ENCODE results near the gene ZDHHC14. TPM values are rescaled to one million over a fixed set of nuclear protein-coding genes. Genes with fewer than 3 reads are reported as not detected.
A peak's percentile ranks its signal among the peaks of the same experiment; 100 is the strongest.

The ZDHHC14 gene
- total RNA-seq, 4 donors from 2014 or later = 11.4 to 20.8 (median 15.6) TPM

GRCh38 chr6:157530126-157530525 lies 149.1 kb downstream of the ZDHHC14 start:
- no peak overlapping the region for H3K27ac ChIP-seq
- 67 to 80% methylated on average over 4 of the region's 4 CpGs for WGBS, 2 donors
- TF ChIP-seq POLR2A (IDR thresholded peaks at IDR 0.05) (no peak), EP300 (IDR thresholded peaks at IDR 0.05) (no peak)
- TF ChIP-seq, protein P1, sequence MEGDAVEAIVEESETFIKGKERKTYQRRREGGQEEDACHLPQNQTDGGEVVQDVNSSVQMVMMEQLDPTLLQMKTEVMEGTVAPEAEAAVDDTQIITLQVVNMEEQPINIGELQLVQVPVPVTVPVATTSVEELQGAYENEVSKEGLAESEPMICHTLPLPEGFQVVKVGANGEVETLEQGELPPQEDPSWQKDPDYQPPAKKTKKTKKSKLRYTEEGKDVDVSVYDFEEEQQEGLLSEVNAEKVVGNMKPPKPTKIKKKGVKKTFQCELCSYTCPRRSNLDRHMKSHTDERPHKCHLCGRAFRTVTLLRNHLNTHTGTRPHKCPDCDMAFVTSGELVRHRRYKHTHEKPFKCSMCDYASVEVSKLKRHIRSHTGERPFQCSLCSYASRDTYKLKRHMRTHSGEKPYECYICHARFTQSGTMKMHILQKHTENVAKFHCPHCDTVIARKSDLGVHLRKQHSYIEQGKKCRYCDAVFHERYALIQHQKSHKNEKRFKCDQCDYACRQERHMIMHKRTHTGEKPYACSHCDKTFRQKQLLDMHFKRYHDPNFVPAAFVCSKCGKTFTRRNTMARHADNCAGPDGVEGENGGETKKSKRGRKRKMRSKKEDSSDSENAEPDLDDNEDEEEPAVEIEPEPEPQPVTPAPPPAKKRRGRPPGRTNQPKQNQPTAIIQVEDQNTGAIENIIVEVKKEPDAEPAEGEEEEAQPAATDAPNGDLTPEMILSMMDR (IDR thresholded peaks at IDR 0.05) = no peak

DNA sequence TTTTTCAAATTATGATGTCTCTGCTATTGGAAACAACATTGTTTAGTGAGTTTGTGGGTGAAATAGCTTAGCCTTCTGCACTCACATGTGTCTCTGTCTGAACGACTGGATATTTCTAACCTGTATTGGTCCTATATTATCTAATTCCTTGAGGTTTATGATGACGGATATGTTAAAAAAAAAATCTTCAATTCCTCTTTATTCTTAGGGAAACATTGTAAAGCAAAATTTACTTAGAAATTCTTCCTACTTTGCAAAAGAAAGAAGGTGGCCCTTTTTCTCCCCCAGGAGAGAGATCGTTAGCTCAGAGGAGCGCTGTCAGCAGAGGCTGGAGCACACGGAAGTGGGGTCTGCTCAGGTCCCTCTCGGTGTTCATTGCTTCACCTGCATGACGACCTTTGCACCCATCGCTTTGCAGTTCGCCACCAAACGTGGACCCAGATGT lies 149.8 kb downstream of the ZDHHC14 start:
- no peaks in the 10 kb centered on the region for H3K9me3 ChIP-seq
- DNase-seq (ENCODE audit: low spot score in 2 of 2) = no peak
- no peaks in the 10 kb centered on the region for H3K27me3 ChIP-seq
- H3K4me3 ChIP-seq = no peak overlapping the region
- peak overlapping the region in 1 of 4 donors; percentile 9 for H3K27ac ChIP-seq
- no peaks in the 10 kb centered on the region for H3K36me3 ChIP-seq
- H3K4me1 ChIP-seq = peaks cover 0 to 44% (median 23%) of the 10 kb centered on the region in 4 donors
- no peak for TF ChIP-seq EP300 (IDR thresholded peaks at IDR 0.05)
- TF ChIP-seq, protein P1 (IDR thresholded peaks at IDR 0.05) = no peak
- TF ChIP-seq POLR2A (IDR thresholded peaks at IDR 0.05) = no peak
- 91 to 95% methylated on average over 10 of the region's 10 CpGs for WGBS, 2 donors

More at GRCh38 chr6:157530126-157530525, 149.1 kb downstream of the ZDHHC14 start:
- DNase-seq (ENCODE audit: low spot score in 2 of 2) = no peak
- no peaks in the 10 kb centered on the region for H3K36me3 ChIP-seq
- no peak overlapping the region for H3K4me3 ChIP-seq
- no peaks in the 10 kb centered on the region for H3K9me3 ChIP-seq
- no peaks in the 10 kb centered on the region for H3K27me3 ChIP-seq
- H3K4me1 ChIP-seq = peaks cover 0 to 38% (median 17%) of the 10 kb centered on the region in 4 donors

DNA sequence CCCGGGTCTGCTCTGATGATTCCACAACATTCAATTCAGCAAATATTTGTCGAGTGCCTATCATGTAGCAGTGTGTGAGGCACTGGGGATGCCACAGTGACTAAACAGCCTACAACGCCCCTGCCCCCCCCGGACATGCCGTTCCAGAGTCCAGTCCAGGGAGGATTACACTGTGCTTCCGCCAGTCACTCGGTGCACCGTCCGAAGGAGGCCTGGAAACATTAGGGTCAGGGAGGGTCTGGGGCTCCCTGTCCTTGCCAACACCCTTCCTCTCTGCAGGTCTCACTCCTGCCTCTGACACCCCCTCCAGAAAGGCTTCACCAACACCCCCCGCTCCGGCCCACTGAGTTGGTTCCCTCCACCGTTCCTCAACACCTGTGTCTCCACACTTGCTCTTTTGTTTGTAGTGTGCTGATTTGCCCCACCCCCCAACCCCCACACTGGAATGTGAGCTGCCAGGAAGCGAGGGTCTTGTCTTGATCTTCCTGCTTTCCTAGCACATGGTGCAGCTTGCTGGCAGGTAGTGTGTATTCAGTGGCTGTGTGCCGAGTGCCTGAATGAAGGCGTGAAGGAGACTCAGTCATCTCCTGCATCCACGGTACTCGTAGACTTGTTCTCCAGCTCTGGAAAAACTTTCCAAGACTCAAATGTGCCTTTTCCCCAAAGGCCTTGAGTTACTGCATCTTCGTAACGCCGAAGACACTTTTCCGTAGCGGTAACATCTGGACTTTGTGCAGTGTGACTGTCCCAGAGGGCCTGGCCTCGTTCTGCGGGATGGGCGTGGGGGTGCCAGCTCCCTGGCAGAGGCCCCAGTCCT lies 150.4 kb downstream of the ZDHHC14 start:
- no peak overlapping the region for H3K4me3 ChIP-seq
- H3K27ac ChIP-seq = peak overlapping the region in 1 of 4 donors; percentile 11
- WGBS, 2 donors = 82 to 85% methylated on average over 25 of the region's 25 CpGs
- no peaks in the 10 kb centered on the region for H3K36me3 ChIP-seq
- no peak for DNase-seq (ENCODE audit: low spot score in 2 of 2)
- peaks cover 0 to 50% (median 26%) of the 10 kb centered on the region in 4 donors for H3K4me1 ChIP-seq
- no peaks in the 10 kb centered on the region for H3K9me3 ChIP-seq
- TF ChIP-seq, protein P1 (IDR thresholded peaks at IDR 0.05) = no peak
- TF ChIP-seq POLR2A (IDR thresholded peaks at IDR 0.05) = no peak
- no peak for TF ChIP-seq EP300 (IDR thresholded peaks at IDR 0.05)
- H3K27me3 ChIP-seq = no peaks in the 10 kb centered on the region

DNA sequence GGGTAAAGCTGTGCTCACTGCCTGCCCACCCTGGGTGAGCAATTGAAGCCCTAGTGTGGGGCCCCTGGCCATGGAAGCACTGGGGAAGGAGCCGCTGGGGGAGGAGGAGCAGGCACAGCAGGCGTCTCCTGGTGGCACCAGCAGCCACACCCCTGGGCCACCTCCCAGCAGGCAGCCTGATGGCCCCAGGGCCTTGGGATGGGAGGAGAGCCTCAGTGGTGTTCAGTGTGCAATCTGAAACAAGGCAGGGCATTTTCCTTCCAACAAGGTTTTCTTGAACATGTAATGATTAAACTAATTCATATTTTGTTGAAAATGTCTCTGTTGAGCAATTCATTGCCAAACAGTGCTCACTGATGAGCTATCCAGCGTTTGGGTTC lies 151.0 kb downstream of the ZDHHC14 start:
- H3K4me1 ChIP-seq = peaks cover 0 to 50% (median 26%) of the 10 kb centered on the region in 4 donors
- TF ChIP-seq POLR2A (IDR thresholded peaks at IDR 0.05) (no peak), EP300 (IDR thresholded peaks at IDR 0.05) (no peak)
- no peaks in the 10 kb centered on the region for H3K27me3 ChIP-seq
- WGBS, 2 donors = 86 to 92% methylated on average over 3 of the region's 3 CpGs
- DNase-seq (ENCODE audit: low spot score in 2 of 2) = no peak
- H3K4me3 ChIP-seq = no peak overlapping the region
- H3K9me3 ChIP-seq = no peaks in the 10 kb centered on the region
- peak overlapping the region in 1 of 4 donors; percentile 11 for H3K27ac ChIP-seq
- H3K36me3 ChIP-seq = no peaks in the 10 kb centered on the region

- Histone ChIP-seq H3K36me3 (no peaks in the 10 kb centered on the region), H3K9me3 (no peaks in the 10 kb centered on the region), H3K27me3 (no peaks in the 10 kb centered on the region), H3K4me3 (no peak overlapping the region), H3K27ac (no peak overlapping the region), H3K4me1 (peaks cover 0 to 48% (median 24%) of the 10 kb centered on the region in 4 donors)
- 63 to 72% methylated on average over 9 of the region's 9 CpGs for WGBS, 2 donors
- TF ChIP-seq EP300 (IDR thresholded peaks at IDR 0.05) = no peak
- TF ChIP-seq POLR2A (IDR thresholded peaks at IDR 0.05) = no peak
- TF ChIP-seq, protein P1 (IDR thresholded peaks at IDR 0.05) = no peak
- no peak for DNase-seq (ENCODE audit: low spot score in 2 of 2)
Observed at GRCh38 chr6:157533048-157533871, 152.3 kb downstream of the ZDHHC14 start.
